HG03175 (cell line): Measurements from ENCODE around the gene CCL17.
"Not testable (repeated sequence)": the region's sequence is repeated elsewhere in the genome, so short reads cannot be mapped to it uniquely, and the experiment has no call there.

ENCODE experiments used
- ATAC-seq: cut with Tn5 transposase; IDR thresholded peaks from one replicate; pipeline ENCODE4 v1.9.1; 2021; ENCODE audit warnings: mild to moderate bottlenecking, moderate library complexity; ENCODE audit not compliant: unreplicated experiment

The CCL17 gene

DNA sequence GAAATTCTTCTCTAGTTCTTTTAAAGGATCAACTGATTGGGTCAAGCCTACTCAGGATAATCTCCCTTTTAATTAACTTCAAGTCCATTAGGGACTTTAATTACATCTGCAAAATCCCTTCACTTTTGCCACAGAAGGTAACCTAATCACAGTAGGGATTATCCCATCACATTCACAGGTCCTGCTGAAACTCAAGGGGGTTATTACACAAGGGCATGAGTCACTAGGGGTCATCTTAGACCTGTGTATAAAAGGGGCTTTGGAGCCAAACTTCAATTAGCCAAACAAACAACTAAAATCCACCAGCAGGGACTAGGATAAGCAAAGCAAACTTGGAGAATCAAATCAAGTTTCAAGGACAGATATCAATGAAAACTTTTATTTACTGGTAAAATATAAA lies 23.3 kb downstream of the CCL17 start:
- no peak for ATAC-seq

DNA sequence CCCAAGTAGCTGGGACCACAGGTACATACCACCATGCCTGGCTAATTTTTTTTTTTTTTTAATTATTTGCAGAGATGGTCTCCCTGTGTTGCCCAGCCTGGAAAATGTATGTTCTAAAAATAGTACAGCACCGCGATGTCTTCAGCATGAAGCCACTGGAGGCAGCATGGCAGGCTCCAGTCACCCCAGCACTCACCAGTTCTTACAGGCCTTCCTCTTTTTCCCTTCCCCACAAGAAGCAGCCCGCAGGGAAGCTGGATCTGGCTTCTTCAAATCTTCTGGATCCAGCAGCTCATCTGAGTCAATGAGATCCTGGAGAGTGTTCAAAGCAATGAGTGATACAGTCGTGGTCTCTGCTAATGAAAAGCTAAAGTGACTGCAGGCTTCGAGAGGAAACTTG lies 26.4 kb downstream of the CCL17 start:
- ATAC-seq = no peak

DNA sequence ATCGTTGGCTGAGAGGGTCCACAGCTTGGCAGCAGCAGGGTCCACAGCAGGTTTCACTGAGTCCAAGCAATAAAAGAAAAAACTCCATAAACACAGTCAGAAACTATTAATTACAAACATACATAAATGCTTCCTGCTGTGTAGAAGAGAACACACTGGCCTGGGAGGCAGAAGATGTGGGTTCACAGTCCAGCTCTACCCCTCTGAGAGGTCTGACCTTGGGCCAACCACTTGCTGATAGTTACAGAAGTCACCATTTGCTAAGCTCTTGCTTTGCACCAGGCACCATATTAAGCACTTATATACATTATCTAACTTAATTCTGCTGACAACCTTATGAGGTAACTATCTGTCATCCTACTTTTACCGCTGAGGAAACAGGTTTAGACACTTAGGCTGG lies 27.9 kb downstream of the CCL17 start:
- no peak for ATAC-seq

DNA sequence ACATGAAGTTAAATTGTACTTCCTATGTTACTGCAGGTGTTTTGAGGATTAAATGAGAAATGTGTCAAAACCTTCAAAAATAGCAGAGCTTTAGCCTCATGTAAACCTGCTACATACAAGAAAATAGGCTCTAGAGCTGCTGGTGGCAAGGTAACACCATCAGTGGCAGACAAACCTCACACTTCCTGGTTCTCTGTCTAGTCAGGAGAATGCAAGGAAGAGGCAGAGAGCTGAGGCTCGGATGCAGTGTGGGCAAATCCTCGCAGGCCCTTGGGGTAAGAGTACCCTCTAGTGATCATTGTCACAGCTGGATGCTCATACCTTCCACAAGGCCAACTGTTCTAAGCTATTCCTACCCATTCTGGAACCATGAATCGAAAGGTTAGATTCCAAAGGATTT lies 28.4 kb downstream of the CCL17 start:
- no peak for ATAC-seq

DNA sequence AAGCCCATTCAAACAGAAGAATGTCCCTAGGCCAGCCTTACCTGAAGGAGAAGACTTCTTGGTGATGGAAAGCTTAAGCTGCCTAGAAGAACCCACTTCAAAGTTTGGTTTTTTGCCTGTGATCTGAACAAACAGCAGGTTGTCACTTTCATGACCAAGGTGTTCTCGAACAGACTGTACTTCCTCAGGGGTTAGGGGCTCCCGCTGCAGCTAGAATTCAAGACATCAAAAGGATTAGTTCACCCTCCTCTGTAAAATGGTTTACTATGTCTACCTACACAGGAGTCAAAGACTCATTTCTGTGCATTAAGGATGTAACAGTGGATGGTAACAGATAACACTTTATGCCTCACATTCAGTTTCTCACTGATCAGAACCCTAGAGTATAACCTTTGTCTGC lies 29.4 kb downstream of the CCL17 start:
- no peak for ATAC-seq

DNA sequence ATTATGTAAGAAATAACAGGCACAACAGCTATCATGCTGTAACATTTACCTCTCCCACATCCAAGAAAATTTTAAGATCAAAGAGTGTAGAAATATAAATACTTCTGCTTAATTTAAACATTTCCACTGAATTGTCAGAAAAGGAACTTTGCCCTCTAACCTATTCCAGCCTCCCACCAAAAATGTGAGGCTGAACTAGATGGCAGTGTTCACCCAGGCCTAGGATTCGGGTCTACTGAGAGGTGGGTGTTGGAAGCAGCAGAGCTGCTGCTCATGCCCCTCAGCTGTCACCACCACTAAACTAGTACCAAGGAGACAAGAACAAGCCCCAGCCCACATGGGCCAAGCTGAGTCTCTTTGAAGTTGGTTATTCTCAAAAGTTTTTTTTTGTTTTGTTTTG lies 31.3 kb downstream of the CCL17 start:
- no peak for ATAC-seq

DNA sequence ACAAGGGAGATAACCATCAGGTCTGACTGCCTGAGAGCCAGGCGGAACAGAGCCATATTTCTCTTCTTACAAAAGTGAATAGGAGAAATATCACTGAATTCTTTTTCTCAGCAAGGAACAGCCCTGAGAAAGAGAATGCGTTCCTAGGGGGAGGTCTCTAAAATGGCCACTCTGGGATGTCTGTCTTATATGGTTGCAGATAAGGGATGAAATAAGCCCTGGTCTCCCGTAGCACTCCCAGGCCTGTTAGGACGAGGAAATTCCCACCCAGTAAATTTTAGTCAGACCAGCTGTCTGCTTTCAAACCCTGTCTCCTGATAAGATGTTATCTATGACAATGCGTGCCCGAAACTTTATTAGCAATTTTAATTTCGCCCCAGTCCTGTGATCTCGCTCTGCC lies 35.4 kb downstream of the CCL17 start:
- not testable (repeated sequence) for ATAC-seq

DNA sequence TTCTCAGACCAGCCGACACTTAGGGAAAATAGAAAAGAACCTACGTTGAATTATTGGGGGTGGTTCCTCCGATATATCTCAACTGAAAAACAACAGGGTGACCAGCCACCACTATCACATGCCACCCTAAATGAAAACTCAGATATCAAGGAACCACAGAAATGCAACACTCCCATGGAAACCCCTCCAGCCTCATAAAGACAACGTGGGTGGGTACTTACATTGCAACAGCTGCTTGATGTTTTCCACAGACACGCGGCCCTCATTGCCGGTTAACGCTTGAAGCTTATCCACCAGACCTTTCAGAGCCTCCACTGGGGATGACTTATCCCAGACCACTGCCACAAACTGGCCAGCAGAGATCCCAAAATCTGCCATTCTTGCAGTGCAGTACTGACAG lies 36.0 kb downstream of the CCL17 start:
- ATAC-seq = not testable (repeated sequence)

DNA sequence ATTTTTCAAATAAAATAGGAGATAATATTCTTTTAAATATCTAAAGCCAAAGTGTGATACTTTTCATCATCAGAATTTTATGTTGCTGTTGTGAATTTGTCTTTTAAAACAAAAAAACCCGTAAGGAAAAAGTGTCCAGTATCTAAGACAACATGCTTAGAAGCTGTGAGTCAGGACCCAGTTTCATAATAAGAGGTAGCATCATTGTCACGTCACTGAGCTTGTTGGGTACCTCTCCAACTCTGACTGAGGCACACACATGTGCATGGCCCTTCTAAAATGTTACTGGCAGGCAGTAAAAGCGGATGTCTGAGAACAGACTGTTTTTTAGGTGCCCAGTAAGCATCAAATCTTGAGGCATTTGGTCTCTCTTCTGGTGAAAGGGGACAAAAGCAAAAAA lies 40.1 kb downstream of the CCL17 start:
- no peak for ATAC-seq

DNA sequence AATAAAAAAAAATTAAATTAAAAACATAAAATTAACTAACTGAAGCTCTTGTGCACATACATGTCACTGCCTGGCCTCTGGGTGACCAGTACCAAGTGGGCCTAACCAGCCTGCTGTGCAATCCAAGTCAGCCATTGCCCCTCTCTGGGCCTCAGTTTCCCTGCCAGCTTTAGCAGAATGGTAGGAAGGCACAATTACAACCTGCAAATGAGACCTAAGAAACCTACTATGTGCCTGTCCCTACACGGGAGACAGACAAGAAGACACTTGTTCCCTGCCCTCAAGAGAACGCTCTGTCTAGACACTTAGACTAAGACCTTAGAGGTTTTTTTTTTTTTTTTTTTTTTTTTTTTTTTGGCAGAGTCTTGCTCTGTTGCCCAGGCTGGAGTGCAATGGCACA lies 40.9 kb downstream of the CCL17 start:
- no peak for ATAC-seq

DNA sequence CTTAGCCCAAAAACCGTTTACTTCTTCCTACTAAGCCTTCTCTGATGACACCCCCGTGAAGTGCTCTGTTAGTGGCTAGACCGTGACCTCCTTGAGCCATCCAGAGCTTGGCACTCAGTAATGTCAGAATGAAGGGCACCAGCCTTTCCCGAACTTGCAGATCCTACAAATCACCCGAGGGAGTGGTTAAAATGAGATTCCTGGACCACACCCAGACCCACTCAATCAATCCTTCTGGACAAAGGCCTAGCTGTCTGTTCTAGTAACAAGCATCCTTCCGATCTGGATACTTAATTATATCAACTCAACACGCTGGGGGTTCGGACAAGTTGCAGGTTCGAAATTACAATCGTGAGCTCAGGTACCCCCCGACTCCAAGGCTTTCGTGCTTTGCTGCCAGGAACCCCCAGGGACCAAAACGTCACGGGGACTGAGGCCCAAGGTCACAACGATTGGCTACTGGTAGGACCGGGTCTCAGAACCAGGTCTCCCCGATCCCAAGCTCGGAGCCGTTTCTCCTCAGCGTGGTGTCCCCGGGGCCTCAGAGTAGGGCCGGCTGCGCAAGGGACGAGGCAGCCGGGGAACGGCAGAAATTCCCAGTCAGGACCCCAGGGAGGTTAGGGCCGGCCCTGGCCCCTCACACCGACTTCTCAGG lies 42.1 kb downstream of the CCL17 start:
- peak; percentile 49 for ATAC-seq

DNA sequence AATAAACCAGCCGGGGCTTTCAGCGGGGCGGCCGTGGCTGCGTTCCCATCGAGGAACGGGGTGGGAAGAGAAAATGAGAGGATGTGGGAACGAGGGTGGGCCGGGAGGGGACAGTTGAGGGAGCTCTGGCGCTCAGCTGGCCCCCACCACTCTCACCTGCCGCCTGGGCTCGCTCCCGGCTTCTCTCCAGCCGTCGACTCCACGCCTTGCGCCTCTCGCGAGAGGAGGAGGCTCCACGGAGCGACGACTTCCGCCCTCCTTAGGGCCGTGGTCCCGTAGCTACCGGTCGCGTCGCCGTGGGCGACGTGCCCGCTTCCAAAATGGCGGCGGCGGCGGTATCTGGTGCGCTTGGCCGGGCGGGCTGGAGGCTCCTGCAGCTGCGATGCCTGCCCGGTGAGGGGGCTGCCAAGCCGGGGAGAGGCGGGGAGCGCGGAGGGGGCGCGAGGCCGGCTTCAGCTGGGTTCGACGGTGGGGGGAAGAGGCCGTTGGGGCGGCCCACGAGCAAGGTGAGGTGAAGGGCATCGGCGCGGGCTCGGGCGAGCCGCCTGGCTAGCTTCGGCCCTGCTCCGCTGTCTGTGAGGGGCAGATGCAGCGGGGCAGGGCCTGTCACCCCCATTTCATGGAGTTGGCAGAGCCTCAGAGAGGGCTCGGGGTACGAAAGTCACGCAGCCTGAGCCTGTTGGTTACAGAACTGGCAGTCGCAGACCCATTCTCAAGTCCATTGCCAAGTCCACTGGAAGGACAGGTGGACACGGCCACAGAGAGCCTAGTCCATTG lies 42.8 kb downstream of the CCL17 start, which contains the start of the genes CIAPIN1 and COQ9:
Gene CIAPIN1 (minus strand): TSS at position 200 of the 777 bp plus-strand sequence. CDS start 6,457 bp downstream, outside the sequence.
Gene COQ9 (plus strand): TSS at position 294 of the 777 bp plus-strand sequence. CDS start 27 bp downstream, at position 321.
- ATAC-seq = peak; percentile 97

DNA sequence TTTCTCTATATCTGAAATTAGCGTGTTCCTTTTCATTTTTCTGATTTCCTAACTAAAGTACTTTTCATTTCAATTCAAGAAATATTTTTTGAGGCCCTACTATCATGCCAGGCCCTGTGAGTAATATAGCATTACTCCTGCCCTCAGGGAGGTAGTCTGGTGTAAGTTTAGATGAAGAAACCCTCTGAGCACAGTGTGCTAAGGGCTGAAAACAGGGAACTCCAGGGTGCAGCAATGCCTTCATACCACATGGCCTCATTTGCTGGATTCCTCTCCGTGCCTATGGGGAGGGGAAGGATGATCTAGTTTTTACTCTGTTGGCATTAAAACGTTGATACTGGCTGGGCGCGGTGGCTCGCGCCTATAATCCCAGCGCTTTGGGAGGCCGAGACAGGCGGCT lies 47.5 kb downstream of the CCL17 start:
- ATAC-seq = no peak

DNA sequence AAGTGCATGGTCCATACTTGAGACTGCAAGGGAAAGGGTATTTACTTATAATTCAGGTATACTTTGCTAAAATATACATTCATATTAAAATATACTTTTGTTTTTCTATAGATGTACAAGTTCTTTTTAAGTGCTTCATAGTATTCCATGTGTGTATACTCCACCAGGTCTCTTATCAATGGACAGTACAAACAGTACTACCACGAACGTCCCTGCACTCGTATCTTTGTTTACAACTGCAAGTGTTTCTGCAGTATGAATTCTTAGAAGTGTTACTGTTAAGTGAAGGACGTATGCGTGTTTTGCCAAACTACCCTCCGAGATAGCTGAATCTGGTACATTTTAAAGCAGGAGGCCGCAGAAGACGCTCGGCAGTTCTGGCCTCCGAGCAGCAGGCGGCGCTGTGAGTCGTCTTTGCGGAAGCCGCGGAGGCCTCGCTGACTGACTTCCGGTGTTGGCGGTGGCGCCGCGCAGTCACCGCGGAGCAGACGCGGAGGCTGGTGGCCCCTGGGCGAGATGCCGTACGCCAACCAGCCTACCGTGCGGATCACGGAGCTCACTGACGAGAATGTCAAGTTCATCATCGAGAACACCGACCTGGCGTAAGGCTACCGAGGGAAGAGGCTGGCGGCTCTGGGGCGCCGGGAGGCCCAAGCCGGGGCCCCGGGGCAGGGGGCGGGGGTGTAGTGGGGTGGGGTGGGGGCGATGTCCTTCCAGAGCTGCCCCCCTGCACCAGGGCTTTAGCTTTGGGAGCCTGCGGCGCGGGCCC lies 57.8 kb downstream of the CCL17 start, which contains the start of gene POLR2C:
Gene POLR2C (plus strand): TSS at position 471 of the 769 bp plus-strand sequence. CDS start 46 bp downstream, at position 517.
- ATAC-seq = peak; percentile 95

DNA sequence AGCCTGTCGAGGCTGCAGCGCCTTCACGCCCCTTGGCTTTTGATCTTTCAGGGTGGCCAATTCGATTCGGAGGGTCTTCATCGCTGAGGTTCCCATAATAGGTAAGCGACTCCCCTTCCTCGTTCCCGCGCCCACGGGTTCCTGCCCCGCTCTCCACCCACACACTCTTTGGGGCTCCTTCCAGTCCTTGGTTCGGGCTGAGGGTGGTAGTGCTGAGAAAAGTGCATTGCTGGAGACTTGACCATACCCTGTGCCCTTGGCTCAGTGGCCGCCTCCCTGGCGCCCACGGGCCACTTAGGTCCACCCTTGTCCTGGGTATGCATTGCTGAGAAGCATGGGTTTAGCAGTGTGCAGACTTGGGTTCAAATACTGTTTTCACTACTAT lies 58.4 kb downstream of the CCL17 start:
- ATAC-seq = no peak

DNA sequence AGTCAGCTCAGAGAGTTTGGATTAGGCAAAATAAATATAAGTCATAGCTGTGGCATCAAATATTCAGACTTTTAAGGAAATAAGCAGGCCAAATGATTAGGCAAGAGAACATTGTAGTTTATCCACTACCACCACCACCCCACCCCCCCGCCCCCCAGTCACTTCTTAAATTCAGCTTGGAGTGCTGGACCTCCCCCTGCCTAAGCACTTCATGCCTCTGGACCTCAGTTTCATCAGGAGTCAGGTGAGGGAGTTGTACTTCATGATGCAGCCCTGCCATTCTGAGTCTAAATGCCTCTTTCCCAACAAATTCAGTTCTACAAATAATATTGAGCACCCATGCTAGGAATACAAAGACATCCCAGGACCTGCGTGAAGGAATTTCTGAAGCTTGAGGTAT lies 60.0 kb downstream of the CCL17 start:
- no peak for ATAC-seq
